DND-41 (cell line): ENCODE measurements around the gene TADA2B.

Source experiments
- CTCF ChIP-seq: IDR thresholded peaks from 2 replicates; pipeline ENCODE4 v1.5.1; 2012; ENCODE audit warnings: borderline replicate concordance, low read length, moderate library complexity, mild to moderate bottlenecking; ENCODE audit not compliant: poor library complexity, severe bottlenecking; ENCODE audit errors: extremely low read depth
- EZH2 ChIP-seq: IDR thresholded peaks from 3 replicates; pipeline ENCODE4 v1.6.1; 2012; ENCODE audit warnings: borderline replicate concordance, low read depth, mild to moderate bottlenecking, moderate library complexity, low read length, inconsistent platforms; ENCODE audit not compliant: severe bottlenecking

GRCh38 chr4:7076696-7077082 lies 33.5 kb downstream of the TADA2B start:
- TF ChIP-seq EZH2 (no peak), CTCF (no peak)
